CD4-positive, alpha-beta T cell treated with Interleukin-21 for 1 hour (primary cell): ENCODE results near the gene GRIN1.
"Not testable (repeated sequence)": the region's sequence is repeated elsewhere in the genome, so short reads cannot be mapped to it uniquely, and the experiment has no call there.

ENCODE experiments used
- DNase-seq: peaks from one replicate; pipeline ENCODE4 v3.0.0-alpha.2; 2020

GRIN1 gene

GRCh38 chr9:137111788-137112563, 27.0 kb upstream of the GRIN1 start:
- DNase-seq: no peak

GRCh38 chr9:137112564-137113384, 26.2 kb upstream of the GRIN1 start:
- DNase-seq: no peak

- peak; percentile 36 for DNase-seq
These were observed 25.4 kb upstream of the GRIN1 start for GRCh38 chr9:137113385-137114159.

- DNase-seq: no peak
These were observed 24.7 kb upstream of the GRIN1 start for GRCh38 chr9:137114220-137114612.

GRCh38 chr9:137114613-137115393, 24.2 kb upstream of the GRIN1 start, which contains the start of gene DPP7:
TSS of gene DPP7 (minus strand) at chr9:137114733. CDS start at chr9:137114713, 20 bp downstream.
- DNase-seq: peak; percentile 80

- DNase-seq: no peak
These were observed 23.4 kb upstream of the GRIN1 start for GRCh38 chr9:137115394-137116026.

- DNase-seq: no peak
These were observed 22.9 kb upstream of the GRIN1 start for GRCh38 chr9:137116027-137116507.

GRCh38 chr9:137116728-137117127, 22.2 kb upstream of the GRIN1 start:
- no peak for DNase-seq

GRCh38 chr9:137117269-137117731, 21.7 kb upstream of the GRIN1 start:
- no peak for DNase-seq

- DNase-seq: not testable (repeated sequence)
These were observed 20.8 kb upstream of the GRIN1 start for GRCh38 chr9:137118092-137118603.

GRCh38 chr9:137121927-137122795, 16.8 kb upstream of the GRIN1 start:
- not testable (repeated sequence) for DNase-seq

GRCh38 chr9:137122796-137123467, 16.0 kb upstream of the GRIN1 start:
- not testable (repeated sequence) for DNase-seq

- no peak for DNase-seq
These were observed 15.5 kb upstream of the GRIN1 start for GRCh38 chr9:137123468-137123837.

- not testable (repeated sequence) for DNase-seq
These were observed 14.9 kb upstream of the GRIN1 start for GRCh38 chr9:137123952-137124462.

- no peak for DNase-seq
These were observed 12.2 kb upstream of the GRIN1 start for GRCh38 chr9:137126786-137127185.

GRCh38 chr9:137127301-137128157, 11.4 kb upstream of the GRIN1 start:
- peak; percentile 51 for DNase-seq

GRCh38 chr9:137128158-137128861, 10.6 kb upstream of the GRIN1 start:
- DNase-seq: peak; percentile 18
